Hepatocyte (in vitro differentiated cells): ENCODE results near the gene PLSCR3. TPM values are rescaled to one million over a fixed set of nuclear protein-coding genes. Genes with fewer than 3 reads are reported as not detected.

Source experiments
- DNase-seq: peaks from one replicate; pipeline ENCODE4 v3.0.0-alpha.2; 2016; ENCODE audit warnings: low spot score
- H2AFZ ChIP-seq: fragments of 200-600 bp; sonication (generic); 2 replicates; pipeline ENCODE4 v1.6.0; 2016; ENCODE audit warnings: antibody characterized with exemption, mild to moderate bottlenecking
- H3K27ac ChIP-seq: fragments of 200-600 bp; sonication (generic); 2 replicates; pipeline ENCODE4 v1.5.1; 2016; ENCODE audit warnings: mild to moderate bottlenecking
- H3K27me3 ChIP-seq: fragments of 200-600 bp; sonication (generic); 2 replicates; pipeline ENCODE4 v1.6.1; 2016
- H3K36me3 ChIP-seq: fragments of 200-600 bp; sonication (generic); replicated peaks from 2 replicates; pipeline ENCODE4 v1.5.1; 2016; ENCODE audit warnings: low read depth; ENCODE audit not compliant: insufficient read depth
- H3K4me1 ChIP-seq: fragments of 200-600 bp; sonication (generic); 2 replicates; pipeline ENCODE4 v1.5.1; 2016; ENCODE audit warnings: mild to moderate bottlenecking, moderate library complexity; ENCODE audit not compliant: insufficient read depth
- H3K4me2 ChIP-seq: fragments of 200-600 bp; sonication (generic); 2 replicates; pipeline ENCODE4 v1.6.0; 2016
- H3K4me3 ChIP-seq: fragments of 200-600 bp; sonication (generic); 2 replicates; pipeline ENCODE4 v1.5.1; 2016; ENCODE audit warnings: mild to moderate bottlenecking
- H3K79me2 ChIP-seq: fragments of 200-600 bp; sonication (generic); 2 replicates; pipeline ENCODE4 v1.6.0; 2017; ENCODE audit warnings: mild to moderate bottlenecking
- H3K9me2 ChIP-seq: fragments of 200-600 bp; sonication (generic); replicated peaks from 2 replicates; pipeline ENCODE4 v1.6.0; 2017; ENCODE audit warnings: mild to moderate bottlenecking; ENCODE audit not compliant: insufficient read depth
- H3K9me3 ChIP-seq: fragments of 200-600 bp; sonication (generic); 2 replicates; pipeline ENCODE4 v1.5.1; 2016; ENCODE audit warnings: low read depth, mild to moderate bottlenecking
- H4K20me1 ChIP-seq: fragments of 200-600 bp; sonication (generic); 2 replicates; pipeline ENCODE4 v1.6.0; 2016; ENCODE audit warnings: mild to moderate bottlenecking; ENCODE audit not compliant: insufficient read depth, poor library complexity, severe bottlenecking
- CTCF ChIP-seq: fragments of 200-600 bp; sonication (generic); IDR thresholded peaks from 2 replicates; pipeline ENCODE4 v1.5.1; 2016; ENCODE audit warnings: antibody characterized with exemption, mild to moderate bottlenecking; ENCODE audit not compliant: poor library complexity
- EZH2 ChIP-seq: fragments of 200-600 bp; sonication (generic); IDR thresholded peaks from 2 replicates; pipeline ENCODE4 v1.6.1; 2016; ENCODE audit warnings: antibody characterized with exemption, mild to moderate bottlenecking, borderline replicate concordance
- EZH2phosphoT487 ChIP-seq: fragments of 200-600 bp; sonication (generic); IDR thresholded peaks from one replicate; pipeline ENCODE4 v1.6.1; 2018; ENCODE audit warnings: antibody characterized with exemption, mild to moderate bottlenecking, low read depth, moderate library complexity; ENCODE audit not compliant: unreplicated experiment, severe bottlenecking
- WGBS: methylation state at CpG from one replicate; pipeline ENCODE4 v1.1.6; 2016; ENCODE audit warnings: low lambda C conversion rate; ENCODE audit errors: missing lambda C conversion rate; 5-methylcytosine and 5-hydroxymethylcytosine counted together
- polyA plus RNA-seq: library from polyadenylated mRNA; unstranded; fragments of >200 nt; fragmentation: Nextera tagmentation; extraction: Ambion mirVana; gene quantifications from 2 replicates; pipeline ENCODE4 v1.2.1, GENCODE V29; 2016
- total RNA-seq: library from RNA; depleted of rRNA; stranded (reverse); fragments of >200 nt; gene quantifications from 2 replicates; pipeline ENCODE4 v1.2.3, GENCODE V29; 2014

PLSCR3 gene
- total and polyA plus RNA-seq, 2 experiments from 2014 or later, result 17.6 to 59.6 TPM

GRCh38 chr17:7384489-7385081 lies 9.7 kb downstream of the PLSCR3 start:
- H3K4me3 ChIP-seq, result no peak overlapping the region
- no peaks in the 10 kb centered on the region for H4K20me1 ChIP-seq
- H3K9me2 ChIP-seq, result no peaks in the 10 kb centered on the region
- no peak overlapping the region for H3K27ac ChIP-seq
- 79% methylated on average over 22 of the region's 23 CpGs for WGBS
- H3K36me3 ChIP-seq, result no peaks in the 10 kb centered on the region
- peaks cover 9% of the 10 kb centered on the region for H3K79me2 ChIP-seq
- H3K4me1 ChIP-seq, result peaks cover 11% of the 10 kb centered on the region
- TF ChIP-seq EZH2 (no peak), EZH2phosphoT487 (no peak)
- peak overlapping the region; percentile 78 for H3K4me2 ChIP-seq
- H3K9me3 ChIP-seq, result no peaks in the 10 kb centered on the region
- H3K27me3 ChIP-seq, result no peaks in the 10 kb centered on the region
- DNase-seq, result no peak
- no peak overlapping the region for H2AFZ ChIP-seq

- H3K27ac ChIP-seq, result no peak overlapping the region
- H3K4me2 ChIP-seq, result peak overlapping the region; percentile 78
- no peaks in the 10 kb centered on the region for H3K27me3 ChIP-seq
Measured at GRCh38 chr17:7383742-7384488, 10.4 kb downstream of the PLSCR3 start.

DNA sequence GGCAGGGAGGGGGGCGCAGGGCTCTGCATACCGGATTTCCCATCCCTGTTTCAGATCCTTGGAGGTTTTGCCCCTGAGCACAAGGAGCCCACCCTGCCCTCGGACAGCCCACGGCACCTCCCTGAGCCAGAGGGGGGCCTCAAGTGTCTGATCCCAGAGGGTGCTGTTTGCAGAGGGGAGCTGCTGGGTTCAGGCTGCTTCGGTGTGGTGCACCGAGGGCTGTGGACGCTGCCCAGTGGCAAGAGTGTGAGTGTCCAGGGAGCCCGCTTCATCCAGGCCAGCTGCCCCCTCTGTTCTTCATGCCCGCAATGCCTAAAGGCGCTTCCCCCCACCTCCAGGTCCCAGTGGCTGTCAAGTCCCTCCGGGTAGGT lies 11.0 kb downstream of the PLSCR3 start:
- Histone ChIP-seq H3K27me3 (no peaks in the 10 kb centered on the region), H3K79me2 (peaks cover 9% of the 10 kb centered on the region), H2AFZ (no peak overlapping the region), H3K4me2 (peak overlapping the region; percentile 78), H3K36me3 (no peaks in the 10 kb centered on the region), H3K9me2 (no peaks in the 10 kb centered on the region), H3K9me3 (no peaks in the 10 kb centered on the region), H4K20me1 (no peaks in the 10 kb centered on the region), H3K4me3 (no peak overlapping the region), H3K27ac (no peak overlapping the region), H3K4me1 (peaks cover 11% of the 10 kb centered on the region)
- 93% methylated on average over 11 of the region's 11 CpGs for WGBS
- TF ChIP-seq CTCF (no peak), EZH2phosphoT487 (no peak), EZH2 (no peak)
- DNase-seq, result no peak

More at GRCh38 chr17:7383742-7384488, 10.4 kb downstream of the PLSCR3 start:
- Histone ChIP-seq H3K79me2 (peaks cover 9% of the 10 kb centered on the region), H2AFZ (no peak overlapping the region), H3K4me3 (no peak overlapping the region), H3K4me1 (peaks cover 11% of the 10 kb centered on the region), H3K36me3 (no peaks in the 10 kb centered on the region), H4K20me1 (no peaks in the 10 kb centered on the region), H3K9me3 (no peaks in the 10 kb centered on the region), H3K9me2 (no peaks in the 10 kb centered on the region)
- 25% methylated on average over 59 of the region's 65 CpGs for WGBS
- DNase-seq, result peak; percentile 59
- TF ChIP-seq CTCF, result no peak
- no peak for TF ChIP-seq EZH2phosphoT487
- no peak for TF ChIP-seq EZH2

DNA sequence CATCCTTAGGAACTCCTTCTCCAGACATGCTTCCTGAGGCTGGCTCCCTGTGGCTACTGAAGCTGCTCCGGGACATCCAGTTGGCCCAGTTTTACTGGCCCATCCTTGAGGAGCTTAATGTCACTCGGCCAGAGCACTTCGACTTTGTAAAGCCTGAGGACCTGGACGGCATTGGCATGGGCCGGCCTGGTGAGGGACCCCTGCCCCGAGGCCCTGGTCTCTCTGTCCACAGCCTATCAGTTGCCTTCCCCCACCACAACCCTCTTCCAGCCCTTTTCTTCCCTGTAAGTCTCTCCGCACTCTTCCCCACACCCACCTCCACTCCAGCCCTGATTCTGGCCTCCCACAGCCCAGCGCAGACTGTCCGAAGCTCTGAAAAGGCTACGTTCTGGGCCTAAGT lies 11.4 kb downstream of the PLSCR3 start:
- no peaks in the 10 kb centered on the region for H3K36me3 ChIP-seq
- H3K4me3 ChIP-seq, result no peak overlapping the region
- H2AFZ ChIP-seq, result no peak overlapping the region
- H3K9me3 ChIP-seq, result no peaks in the 10 kb centered on the region
- no peaks in the 10 kb centered on the region for H4K20me1 ChIP-seq
- H3K4me2 ChIP-seq, result no peak overlapping the region
- WGBS, result 95% methylated on average over 10 of the region's 10 CpGs
- H3K79me2 ChIP-seq, result peaks cover 9% of the 10 kb centered on the region
- DNase-seq, result no peak
- no peaks in the 10 kb centered on the region for H3K27me3 ChIP-seq
- no peak overlapping the region for H3K27ac ChIP-seq
- TF ChIP-seq EZH2, result no peak
- TF ChIP-seq CTCF, result no peak
- TF ChIP-seq EZH2phosphoT487, result no peak
- H3K4me1 ChIP-seq, result peaks cover 11% of the 10 kb centered on the region
- no peaks in the 10 kb centered on the region for H3K9me2 ChIP-seq
